Heart left ventricle (tissue), 13 donors: Measurements from ENCODE around the gene MYL4.
"Not testable (repeated sequence)": the region's sequence is repeated elsewhere in the genome, so short reads cannot be mapped to it uniquely, and the experiment has no call there.

Source experiments
- POLR2A ChIP-seq, 2 donors: fragments of 450-650 bp; IDR thresholded peaks; one replicate each; pipeline ENCODE4 v1.6.1; 2017; ENCODE audit warnings: antibody characterized with exemption in 2 of 2, mild to moderate bottlenecking in 2 of 2, moderate library complexity in 2 of 2
- TF ChIP-seq, protein P1 (sequence below), 12 donors: fragments of 200-600 bp; sonication (generic) in 4 of 12; IDR thresholded peaks; one replicate each; pipeline versions ENCODE4 v1.5.0 to v1.8.0; 2018 to 2022; ENCODE audit warnings: antibody characterized with exemption in 12 of 12, mild to moderate bottlenecking in 5 of 12
- donor health status: ischemic (EF 13 %, LVEDD 7.1; RV severe dilation, severe dysfunction).
- donor health status: DM: no; HTN: yes; CAD: no.
- donor health status: DM: no; HTN: no; CAD: no.
- donor health status: ischemic (EF 25% LVEDD 6.9; RV normal size, moderate dysfunction).
- donor health status: ischemic (EF 25% LVEDD 5.7; RV mildly dilated, moderate dysfunction).
- donor health status: ischemic (EF 35%, LVEDD 5.7; RV mildly dilated, moderate dysfunction).
- donor health status: nonischemic (EF 11% LVEDD 7.7; RV severe dilation, severe dysfunction).
- donor health status: DM: yes; HTN: yes; CAD: no.
- donor health status: PGD.
- donor health status: ischemic (EF 29% LVEDD 5.4; RV normal size, mild dysfunction).
- donor health status: nonischemic (EF 23%, LVEDD 6.1; RV moderate dilation, normal function).

DNA sequence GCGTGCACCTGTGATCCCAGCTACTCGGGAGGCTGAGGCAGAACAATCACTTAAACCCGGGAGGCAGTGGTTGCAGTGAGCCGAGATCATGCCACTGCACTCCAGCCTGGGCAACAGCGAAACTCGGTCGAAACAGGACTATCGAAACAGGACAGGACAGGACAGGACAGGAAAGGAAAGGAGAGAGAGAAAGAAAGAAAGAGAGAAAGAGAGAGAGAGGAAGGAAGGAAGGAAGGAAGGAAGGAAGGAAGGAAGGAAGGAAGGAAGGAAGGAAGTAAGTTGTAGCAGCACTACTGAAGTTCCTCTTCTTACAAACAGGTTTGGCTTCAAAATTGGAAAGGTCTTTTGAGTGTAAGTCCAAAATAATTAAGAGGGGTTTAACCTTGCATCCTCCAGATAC is 34.3 kb upstream of the MYL4 start:
- not testable (repeated sequence) for TF ChIP-seq POLR2A (IDR thresholded peaks at IDR 0.05)
- TF ChIP-seq, protein P1, sequence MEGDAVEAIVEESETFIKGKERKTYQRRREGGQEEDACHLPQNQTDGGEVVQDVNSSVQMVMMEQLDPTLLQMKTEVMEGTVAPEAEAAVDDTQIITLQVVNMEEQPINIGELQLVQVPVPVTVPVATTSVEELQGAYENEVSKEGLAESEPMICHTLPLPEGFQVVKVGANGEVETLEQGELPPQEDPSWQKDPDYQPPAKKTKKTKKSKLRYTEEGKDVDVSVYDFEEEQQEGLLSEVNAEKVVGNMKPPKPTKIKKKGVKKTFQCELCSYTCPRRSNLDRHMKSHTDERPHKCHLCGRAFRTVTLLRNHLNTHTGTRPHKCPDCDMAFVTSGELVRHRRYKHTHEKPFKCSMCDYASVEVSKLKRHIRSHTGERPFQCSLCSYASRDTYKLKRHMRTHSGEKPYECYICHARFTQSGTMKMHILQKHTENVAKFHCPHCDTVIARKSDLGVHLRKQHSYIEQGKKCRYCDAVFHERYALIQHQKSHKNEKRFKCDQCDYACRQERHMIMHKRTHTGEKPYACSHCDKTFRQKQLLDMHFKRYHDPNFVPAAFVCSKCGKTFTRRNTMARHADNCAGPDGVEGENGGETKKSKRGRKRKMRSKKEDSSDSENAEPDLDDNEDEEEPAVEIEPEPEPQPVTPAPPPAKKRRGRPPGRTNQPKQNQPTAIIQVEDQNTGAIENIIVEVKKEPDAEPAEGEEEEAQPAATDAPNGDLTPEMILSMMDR (IDR thresholded peaks at IDR 0.05) = not testable (repeated sequence)
